ENCODE measurements around the gene NLRP9. TPM values are rescaled to one million over a fixed set of nuclear protein-coding genes. Genes with fewer than 3 reads are reported as not detected.

The NLRP9 gene
- polyA plus RNA-seq, 1 donor from 2014 or later = not detected

DNA sequence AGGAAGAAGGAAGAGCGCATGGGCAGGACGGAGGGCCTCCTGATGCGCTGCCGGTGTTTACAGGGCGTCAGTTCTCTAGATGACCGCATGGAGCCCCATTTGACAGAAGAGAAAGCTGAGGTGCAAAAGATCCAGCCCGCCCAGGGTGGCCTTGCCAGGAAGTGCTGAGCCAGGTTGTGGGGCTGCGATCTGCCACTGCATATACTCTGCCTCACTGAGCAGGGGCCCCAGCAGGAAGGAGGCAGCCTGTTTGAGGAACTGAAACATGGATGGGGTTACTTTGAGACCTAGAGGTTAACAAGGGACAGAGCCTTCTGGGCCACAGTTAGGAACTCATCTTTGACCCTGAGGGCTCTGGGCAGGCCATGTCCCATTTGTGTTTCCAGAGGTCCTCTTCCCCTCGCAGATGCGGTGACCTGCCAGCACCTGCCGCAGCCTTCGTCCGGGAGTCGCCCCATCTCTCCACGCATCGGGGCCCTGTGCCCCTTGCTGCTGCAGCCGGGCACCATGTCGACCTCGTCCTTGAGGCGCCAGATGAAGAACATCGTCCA is 60.0 kb downstream of the NLRP9 start:
- Histone ChIP-seq H3K27me3 (ENCODE audit: insufficient read depth, low read depth, low read length) (no peaks in the 10 kb centered on the region), H4K20me1 (ENCODE audit: insufficient read depth) (no peaks in the 10 kb centered on the region), H3K79me2 (replicated peaks; ENCODE audit: insufficient read depth, low read length) (peaks cover 53% of the 10 kb centered on the region), H3F3A (ENCODE audit: insufficient read depth, low read length, poor library complexity, severe bottlenecking) (no peaks in the 10 kb centered on the region), H3K9ac (ENCODE audit: low read length) (no peak overlapping the region), H3K9me3 (ENCODE audit: low read length) (no peaks in the 10 kb centered on the region), H3K9me2 (ENCODE audit: insufficient read depth, low read length) (no peaks in the 10 kb centered on the region), H2AFZ (ENCODE audit: low read depth, low read length) (no peak overlapping the region), H3K36me3 (ENCODE audit: insufficient read depth, low read length) (peaks cover 8% of the 10 kb centered on the region), H3K4me3 (ENCODE audit: low read length) (no peak overlapping the region), H3K4me2 (ENCODE audit: low read length) (no peak overlapping the region), H3K27ac (ENCODE audit: low read length) (no peak overlapping the region)
- TF ChIP-seq EZH2 (IDR thresholded peaks at IDR 0.05; ENCODE audit: borderline replicate concordance, insufficient read depth, low read length, poor library complexity, severe bottlenecking) = no peak
- no peak for TF ChIP-seq SMC3 (conservative IDR thresholded peaks at IDR 0.05; ENCODE audit: poor library complexity)
- TF ChIP-seq MXI1 (conservative IDR thresholded peaks at IDR 0.05; ENCODE audit: poor library complexity, severe bottlenecking) = no peak
- no peak for TF ChIP-seq RAD21 (conservative IDR thresholded peaks at IDR 0.05)
- no peak for TF ChIP-seq EP300 (conservative IDR thresholded peaks at IDR 0.05; ENCODE audit: poor library complexity, severe bottlenecking)
- no peak for TF ChIP-seq POLR2AphosphoS5 (IDR thresholded peaks at IDR 0.05)
- TF ChIP-seq, protein P1, sequence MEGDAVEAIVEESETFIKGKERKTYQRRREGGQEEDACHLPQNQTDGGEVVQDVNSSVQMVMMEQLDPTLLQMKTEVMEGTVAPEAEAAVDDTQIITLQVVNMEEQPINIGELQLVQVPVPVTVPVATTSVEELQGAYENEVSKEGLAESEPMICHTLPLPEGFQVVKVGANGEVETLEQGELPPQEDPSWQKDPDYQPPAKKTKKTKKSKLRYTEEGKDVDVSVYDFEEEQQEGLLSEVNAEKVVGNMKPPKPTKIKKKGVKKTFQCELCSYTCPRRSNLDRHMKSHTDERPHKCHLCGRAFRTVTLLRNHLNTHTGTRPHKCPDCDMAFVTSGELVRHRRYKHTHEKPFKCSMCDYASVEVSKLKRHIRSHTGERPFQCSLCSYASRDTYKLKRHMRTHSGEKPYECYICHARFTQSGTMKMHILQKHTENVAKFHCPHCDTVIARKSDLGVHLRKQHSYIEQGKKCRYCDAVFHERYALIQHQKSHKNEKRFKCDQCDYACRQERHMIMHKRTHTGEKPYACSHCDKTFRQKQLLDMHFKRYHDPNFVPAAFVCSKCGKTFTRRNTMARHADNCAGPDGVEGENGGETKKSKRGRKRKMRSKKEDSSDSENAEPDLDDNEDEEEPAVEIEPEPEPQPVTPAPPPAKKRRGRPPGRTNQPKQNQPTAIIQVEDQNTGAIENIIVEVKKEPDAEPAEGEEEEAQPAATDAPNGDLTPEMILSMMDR (IDR thresholded peaks at IDR 0.05; ENCODE audit: poor library complexity, severe bottlenecking) = no peak

DNA sequence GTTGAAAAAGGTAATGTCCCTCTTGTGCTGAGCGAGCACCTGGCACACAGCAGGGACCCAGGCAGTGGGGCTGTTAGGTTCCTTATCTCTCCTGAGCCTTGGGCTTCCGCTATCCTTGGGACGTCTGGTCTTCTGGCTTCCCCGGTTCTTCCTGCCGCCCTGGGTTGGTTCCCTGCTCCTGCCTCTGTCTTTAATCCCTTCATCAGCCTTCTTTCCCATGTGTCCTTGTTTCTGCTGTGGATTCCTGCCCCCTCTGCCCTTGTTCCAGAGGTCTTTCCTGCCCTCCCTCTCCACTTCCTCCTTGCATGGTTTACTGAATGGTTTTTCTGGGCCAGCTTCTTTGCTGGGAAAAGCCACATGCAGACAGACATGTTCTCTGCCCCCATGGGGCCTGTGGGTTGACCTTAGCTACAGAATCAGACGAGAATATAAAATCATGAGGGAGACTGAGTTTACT is 60.6 kb downstream of the NLRP9 start:
- Histone ChIP-seq H4K20me1 (ENCODE audit: insufficient read depth) (no peaks in the 10 kb centered on the region), H3F3A (ENCODE audit: insufficient read depth, low read length, poor library complexity, severe bottlenecking) (no peaks in the 10 kb centered on the region), H3K36me3 (ENCODE audit: insufficient read depth, low read length) (peaks cover 8% of the 10 kb centered on the region), H3K9ac (ENCODE audit: low read length) (no peak overlapping the region), H3K4me2 (ENCODE audit: low read length) (no peak overlapping the region), H3K9me3 (ENCODE audit: low read length) (no peaks in the 10 kb centered on the region), H3K9me2 (ENCODE audit: insufficient read depth, low read length) (no peaks in the 10 kb centered on the region), H3K4me3 (ENCODE audit: low read length) (peak overlapping the region; percentile 92), H3K27me3 (ENCODE audit: insufficient read depth, low read depth, low read length) (no peaks in the 10 kb centered on the region), H2AFZ (ENCODE audit: low read depth, low read length) (no peak overlapping the region), H3K79me2 (replicated peaks; ENCODE audit: insufficient read depth, low read length) (peaks cover 57% of the 10 kb centered on the region), H3K27ac (ENCODE audit: low read length) (no peak overlapping the region)
- no peak for TF ChIP-seq EP300 (conservative IDR thresholded peaks at IDR 0.05; ENCODE audit: poor library complexity, severe bottlenecking)

DNA sequence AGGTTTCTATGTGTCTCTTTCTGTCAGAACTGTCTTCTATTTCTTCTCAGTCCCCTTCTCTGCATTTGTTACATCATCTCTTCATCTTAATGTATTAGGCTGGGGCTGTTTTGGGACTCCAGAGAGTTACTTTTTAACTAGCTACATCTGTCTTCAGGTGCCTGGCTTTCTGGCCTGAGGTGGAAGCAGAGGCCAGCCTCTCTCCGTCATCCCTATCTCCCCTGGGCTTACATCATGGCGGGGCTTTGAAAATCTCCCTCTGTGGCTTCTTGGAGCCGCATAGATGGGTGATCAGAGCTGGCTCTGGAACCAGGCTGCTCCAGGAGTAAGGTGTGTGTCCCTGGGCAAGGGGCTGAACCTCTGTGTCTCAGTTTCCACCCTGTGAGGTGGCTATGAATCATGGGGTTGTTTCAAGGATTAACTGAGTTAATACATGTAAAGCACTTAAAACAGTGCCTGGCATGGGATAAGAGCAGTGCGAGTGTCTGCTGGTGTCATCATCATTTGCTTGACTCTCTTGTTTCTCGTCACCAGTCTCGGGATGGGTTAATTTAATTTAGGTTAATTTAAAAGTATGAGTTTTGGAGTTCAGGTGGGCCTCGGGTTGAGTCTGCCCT is 61.2 kb downstream of the NLRP9 start:
- Histone ChIP-seq H3K9me2 (ENCODE audit: insufficient read depth, low read length) (no peaks in the 10 kb centered on the region), H4K20me1 (ENCODE audit: insufficient read depth) (no peaks in the 10 kb centered on the region), H3K79me2 (replicated peaks; ENCODE audit: insufficient read depth, low read length) (peaks cover 59% of the 10 kb centered on the region), H2AFZ (ENCODE audit: low read depth, low read length) (no peak overlapping the region), H3K27me3 (ENCODE audit: insufficient read depth, low read depth, low read length) (no peaks in the 10 kb centered on the region), H3K4me2 (ENCODE audit: low read length) (peak overlapping the region; percentile 98), H3K36me3 (ENCODE audit: insufficient read depth, low read length) (peaks cover 8% of the 10 kb centered on the region), H3F3A (ENCODE audit: insufficient read depth, low read length, poor library complexity, severe bottlenecking) (no peaks in the 10 kb centered on the region), H3K27ac (ENCODE audit: low read length) (no peak overlapping the region), H3K9ac (ENCODE audit: low read length) (peak overlapping the region; percentile 84), H3K4me3 (ENCODE audit: low read length) (peak overlapping the region; percentile 92), H3K9me3 (ENCODE audit: low read length) (no peaks in the 10 kb centered on the region)
- no peak for TF ChIP-seq EP300 (conservative IDR thresholded peaks at IDR 0.05; ENCODE audit: poor library complexity, severe bottlenecking)
- TF ChIP-seq, protein P1 (IDR thresholded peaks at IDR 0.05; ENCODE audit: poor library complexity, severe bottlenecking) = no peak
- no peak for TF ChIP-seq MXI1 (conservative IDR thresholded peaks at IDR 0.05; ENCODE audit: poor library complexity, severe bottlenecking)
- no peak for TF ChIP-seq EZH2 (IDR thresholded peaks at IDR 0.05; ENCODE audit: borderline replicate concordance, insufficient read depth, low read length, poor library complexity, severe bottlenecking)
- no peak for TF ChIP-seq RAD21 (conservative IDR thresholded peaks at IDR 0.05)
- no peak for TF ChIP-seq SMC3 (conservative IDR thresholded peaks at IDR 0.05; ENCODE audit: poor library complexity)
- TF ChIP-seq, protein P2, sequence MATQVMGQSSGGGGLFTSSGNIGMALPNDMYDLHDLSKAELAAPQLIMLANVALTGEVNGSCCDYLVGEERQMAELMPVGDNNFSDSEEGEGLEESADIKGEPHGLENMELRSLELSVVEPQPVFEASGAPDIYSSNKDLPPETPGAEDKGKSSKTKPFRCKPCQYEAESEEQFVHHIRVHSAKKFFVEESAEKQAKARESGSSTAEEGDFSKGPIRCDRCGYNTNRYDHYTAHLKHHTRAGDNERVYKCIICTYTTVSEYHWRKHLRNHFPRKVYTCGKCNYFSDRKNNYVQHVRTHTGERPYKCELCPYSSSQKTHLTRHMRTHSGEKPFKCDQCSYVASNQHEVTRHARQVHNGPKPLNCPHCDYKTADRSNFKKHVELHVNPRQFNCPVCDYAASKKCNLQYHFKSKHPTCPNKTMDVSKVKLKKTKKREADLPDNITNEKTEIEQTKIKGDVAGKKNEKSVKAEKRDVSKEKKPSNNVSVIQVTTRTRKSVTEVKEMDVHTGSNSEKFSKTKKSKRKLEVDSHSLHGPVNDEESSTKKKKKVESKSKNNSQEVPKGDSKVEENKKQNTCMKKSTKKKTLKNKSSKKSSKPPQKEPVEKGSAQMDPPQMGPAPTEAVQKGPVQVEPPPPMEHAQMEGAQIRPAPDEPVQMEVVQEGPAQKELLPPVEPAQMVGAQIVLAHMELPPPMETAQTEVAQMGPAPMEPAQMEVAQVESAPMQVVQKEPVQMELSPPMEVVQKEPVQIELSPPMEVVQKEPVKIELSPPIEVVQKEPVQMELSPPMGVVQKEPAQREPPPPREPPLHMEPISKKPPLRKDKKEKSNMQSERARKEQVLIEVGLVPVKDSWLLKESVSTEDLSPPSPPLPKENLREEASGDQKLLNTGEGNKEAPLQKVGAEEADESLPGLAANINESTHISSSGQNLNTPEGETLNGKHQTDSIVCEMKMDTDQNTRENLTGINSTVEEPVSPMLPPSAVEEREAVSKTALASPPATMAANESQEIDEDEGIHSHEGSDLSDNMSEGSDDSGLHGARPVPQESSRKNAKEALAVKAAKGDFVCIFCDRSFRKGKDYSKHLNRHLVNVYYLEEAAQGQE (IDR thresholded peaks at IDR 0.05; ENCODE audit: borderline replicate concordance) = no peak
- no peak for TF ChIP-seq POLR2AphosphoS5 (IDR thresholded peaks at IDR 0.05)
- no peak for TF ChIP-seq TAF1 (IDR thresholded peaks at IDR 0.05; ENCODE audit: low read depth)
